Mesenchymal stem cell (in vitro differentiated cells and primary cell): ENCODE measurements around the gene NCOR2.

ENCODE experiments used
- DNase-seq: peaks from one replicate; pipeline ENCODE4 v3.0.0-alpha.2; 2013
- H2AFZ ChIP-seq: one replicate; pipeline ENCODE4 v1.6.1; 2013; ENCODE audit warnings: low read depth, mild to moderate bottlenecking, control low read depth, inconsistent platforms, low read length, moderate library complexity
- H2AK5ac ChIP-seq: 2 replicates; pipeline ENCODE4 v1.6.1; 2013; ENCODE audit warnings: low read length, moderate library complexity, mild to moderate bottlenecking, inconsistent platforms; ENCODE audit not compliant: severe bottlenecking
- H2BK120ac ChIP-seq: one replicate; pipeline ENCODE4 v1.6.1; 2013; ENCODE audit warnings: low read depth, mild to moderate bottlenecking, inconsistent platforms, low read length, moderate library complexity
- H2BK12ac ChIP-seq, 2 experiments: one replicate each; pipeline ENCODE4 v1.6.1; 2013; ENCODE audit warnings: inconsistent platforms in 2 of 2, low read length in 2 of 2, mild to moderate bottlenecking in 2 of 2, moderate library complexity in 2 of 2, control low read depth in 1 of 2
- H2BK15ac ChIP-seq: one replicate; pipeline ENCODE4 v1.6.1; 2013; ENCODE audit warnings: mild to moderate bottlenecking, low read depth, inconsistent platforms; ENCODE audit not compliant: poor library complexity, severe bottlenecking
- H2BK5ac ChIP-seq: 2 replicates; pipeline ENCODE4 v1.6.1; 2013; ENCODE audit warnings: low read depth, mild to moderate bottlenecking, low read length, control low read depth, inconsistent platforms; ENCODE audit not compliant: poor library complexity, severe bottlenecking
- H3K14ac ChIP-seq, 2 experiments: one replicate each; pipeline ENCODE4 v1.6.1; 2013; ENCODE audit warnings: inconsistent platforms in 2 of 2, low read length in 2 of 2, control low read depth in 1 of 2, mild to moderate bottlenecking in 1 of 2, moderate library complexity in 1 of 2
- H3K18ac ChIP-seq, 2 experiments: one replicate each; pipeline ENCODE4 v1.6.1; 2013; ENCODE audit warnings: inconsistent platforms in 2 of 2, low read length in 2 of 2, control low read depth in 1 of 2, low read depth in 1 of 2, mild to moderate bottlenecking in 1 of 2
- H3K23ac ChIP-seq, 2 experiments: one replicate each; pipeline ENCODE4 v1.6.1; 2013; ENCODE audit warnings: inconsistent platforms in 2 of 2, low read length in 2 of 2, mild to moderate bottlenecking in 2 of 2, moderate library complexity in 2 of 2, control low read depth in 1 of 2
- H3K27ac ChIP-seq: 2 replicates; pipeline ENCODE4 v1.5.1; 2013; ENCODE audit warnings: mild to moderate bottlenecking, moderate library complexity, low read length, control low read depth, inconsistent platforms; ENCODE audit not compliant: poor library complexity, severe bottlenecking
- H3K27me3 ChIP-seq, 2 experiments: 2 replicates each; pipeline versions ENCODE4 v1.6.1 to v1.7.0; 2013; ENCODE audit warnings: low read length in 2 of 2, mild to moderate bottlenecking in 2 of 2, moderate library complexity in 2 of 2, control low read depth in 1 of 2, inconsistent platforms in 1 of 2; ENCODE audit not compliant: control insufficient read depth in 1 of 2, insufficient read depth in 1 of 2
- H3K36me3 ChIP-seq, 2 experiments: 2 replicates each; pipeline versions ENCODE4 v1.6.1 to v1.7.0; 2013; ENCODE audit warnings: low read length in 2 of 2, control low read depth in 1 of 2, inconsistent platforms in 1 of 2, low read depth in 1 of 2, mild to moderate bottlenecking in 1 of 2; ENCODE audit not compliant: insufficient read depth in 2 of 2, control insufficient read depth in 1 of 2
- H3K4ac ChIP-seq, 2 experiments: one replicate each; pipeline ENCODE4 v1.6.1; 2013; ENCODE audit warnings: inconsistent platforms in 2 of 2, low read length in 2 of 2, mild to moderate bottlenecking in 2 of 2, moderate library complexity in 2 of 2, control low read depth in 1 of 2, low read depth in 1 of 2
- H3K4me1 ChIP-seq: 2 replicates; pipeline ENCODE4 v1.6.1; 2013; ENCODE audit warnings: low read depth, low read length, control low read depth; ENCODE audit not compliant: control insufficient read depth, insufficient read depth
- H3K4me2 ChIP-seq: 2 replicates; pipeline ENCODE4 v1.6.1; 2013; ENCODE audit warnings: low read length, mild to moderate bottlenecking, inconsistent platforms; ENCODE audit not compliant: poor library complexity, severe bottlenecking
- H3K4me3 ChIP-seq, 2 experiments: 2 replicates each; pipeline versions ENCODE4 v1.5.1 to v1.7.0; 2013; ENCODE audit warnings: low read length in 2 of 2, mild to moderate bottlenecking in 2 of 2, control low read depth in 1 of 2, low read depth in 1 of 2; ENCODE audit not compliant: insufficient read depth in 1 of 2
- H3K79me1 ChIP-seq: replicated peaks from 2 replicates; pipeline ENCODE4 v1.6.1; 2013; ENCODE audit warnings: mild to moderate bottlenecking, control low read depth, low read length, inconsistent platforms; ENCODE audit not compliant: poor library complexity, severe bottlenecking
- H3K9ac ChIP-seq: 2 replicates; pipeline ENCODE4 v1.7.0; 2013; ENCODE audit warnings: mild to moderate bottlenecking, low read length, moderate library complexity
- H3K9me3 ChIP-seq: 2 replicates; pipeline ENCODE4 v1.7.0; 2013; ENCODE audit warnings: mild to moderate bottlenecking, low read length; ENCODE audit not compliant: control insufficient read depth
- H4K8ac ChIP-seq: one replicate; pipeline ENCODE4 v1.6.1; 2013; ENCODE audit warnings: inconsistent platforms, mild to moderate bottlenecking, low read length, moderate library complexity
- H4K91ac ChIP-seq: one replicate; pipeline ENCODE4 v1.6.1; 2013; ENCODE audit warnings: mild to moderate bottlenecking, low read length, inconsistent platforms
- WGBS: methylation state at CpG from one replicate; pipeline ENCODE4 v1.1.7; 2013; ENCODE audit warnings: mixed read lengths; 5-methylcytosine and 5-hydroxymethylcytosine counted together

The NCOR2 gene

DNA sequence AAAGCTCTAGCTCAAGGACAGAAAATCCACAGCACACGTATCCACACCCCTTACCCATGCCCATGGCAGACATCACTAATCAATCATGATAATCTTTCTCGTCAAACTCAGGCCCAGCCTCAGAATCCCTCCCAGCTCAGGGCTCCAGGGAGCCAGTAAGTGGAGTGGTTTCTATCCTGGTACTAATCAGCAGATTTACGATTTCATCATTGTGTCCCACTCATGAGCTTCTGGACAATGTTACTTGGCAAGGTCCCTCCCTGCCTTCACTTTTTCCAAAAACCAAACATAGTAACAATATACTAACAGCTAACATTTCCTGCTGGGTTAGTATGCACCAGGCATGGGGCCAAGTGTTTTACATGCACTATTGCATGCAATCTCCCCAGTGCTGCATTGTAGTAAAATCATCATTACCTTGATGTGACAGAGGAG lies 45.8 kb upstream of the NCOR2 start:
- H4K8ac ChIP-seq: no peak overlapping the region
- H3K9me3 ChIP-seq: peaks cover 9% of the 10 kb centered on the region
- no peak overlapping the region for H2BK12ac ChIP-seq
- no peaks in the 10 kb centered on the region for H3K79me1 ChIP-seq
- H3K27ac ChIP-seq: no peak overlapping the region
- peak; percentile 92 for DNase-seq
- peaks cover 3 to 22% of the 10 kb centered on the region in 2 experiments for H3K27me3 ChIP-seq
- H3K36me3 ChIP-seq: no peaks in the 10 kb centered on the region
- no peak overlapping the region for H2AK5ac ChIP-seq
- WGBS: 41% methylated on average over 3 of the region's 3 CpGs
- no peak overlapping the region for H3K4ac ChIP-seq
- H3K9ac ChIP-seq: no peak overlapping the region
- no peak overlapping the region for H2BK5ac ChIP-seq
- H2BK120ac ChIP-seq: no peak overlapping the region
- no peak overlapping the region for H2AFZ ChIP-seq
- no peak overlapping the region for H3K4me3 ChIP-seq
- no peak overlapping the region for H3K18ac ChIP-seq
- H2BK15ac ChIP-seq: no peak overlapping the region
- no peak overlapping the region for H4K91ac ChIP-seq
- no peak overlapping the region for H3K4me2 ChIP-seq
- peaks cover 26% of the 10 kb centered on the region for H3K4me1 ChIP-seq
- H3K14ac ChIP-seq: no peak overlapping the region
- no peak overlapping the region for H3K23ac ChIP-seq

DNA sequence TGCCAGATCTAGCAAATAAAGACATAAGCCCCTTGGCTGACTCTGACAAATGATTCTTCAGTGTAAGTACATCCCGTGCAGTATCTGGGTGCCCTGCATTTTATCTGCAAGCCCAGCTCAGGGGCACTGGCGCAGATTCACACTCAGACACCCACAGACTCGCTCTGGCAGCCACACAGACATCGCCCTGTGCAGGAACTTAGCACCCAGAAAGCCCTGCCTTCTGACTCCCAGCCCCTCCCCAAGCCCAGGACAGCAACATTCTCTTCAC lies 44.9 kb upstream of the NCOR2 start:
- Histone ChIP-seq H3K27ac (no peak overlapping the region), H3K4me1 (peaks cover 22% of the 10 kb centered on the region), H3K23ac (no peak overlapping the region), H3K27me3 (peaks cover 3 to 19% of the 10 kb centered on the region in 2 experiments), H3K14ac (no peak overlapping the region), H3K9me3 (peaks cover 9% of the 10 kb centered on the region), H2BK12ac (peak overlapping the region; percentile 49 to 83), H4K8ac (no peak overlapping the region), H2BK15ac (no peak overlapping the region), H4K91ac (peak overlapping the region; percentile 46), H3K79me1 (no peaks in the 10 kb centered on the region), H3K9ac (no peak overlapping the region), H2BK5ac (no peak overlapping the region), H3K4me3 (no peak overlapping the region), H3K18ac (peak overlapping the region in 1 of 2 experiments; percentile 54), H2AK5ac (no peak overlapping the region), H2BK120ac (no peak overlapping the region), H3K4ac (no peak overlapping the region), H2AFZ (no peak overlapping the region), H3K4me2 (no peak overlapping the region), H3K36me3 (no peaks in the 10 kb centered on the region)
- WGBS: 86% methylated on average over 4 of the region's 4 CpGs
- no peak for DNase-seq

DNA sequence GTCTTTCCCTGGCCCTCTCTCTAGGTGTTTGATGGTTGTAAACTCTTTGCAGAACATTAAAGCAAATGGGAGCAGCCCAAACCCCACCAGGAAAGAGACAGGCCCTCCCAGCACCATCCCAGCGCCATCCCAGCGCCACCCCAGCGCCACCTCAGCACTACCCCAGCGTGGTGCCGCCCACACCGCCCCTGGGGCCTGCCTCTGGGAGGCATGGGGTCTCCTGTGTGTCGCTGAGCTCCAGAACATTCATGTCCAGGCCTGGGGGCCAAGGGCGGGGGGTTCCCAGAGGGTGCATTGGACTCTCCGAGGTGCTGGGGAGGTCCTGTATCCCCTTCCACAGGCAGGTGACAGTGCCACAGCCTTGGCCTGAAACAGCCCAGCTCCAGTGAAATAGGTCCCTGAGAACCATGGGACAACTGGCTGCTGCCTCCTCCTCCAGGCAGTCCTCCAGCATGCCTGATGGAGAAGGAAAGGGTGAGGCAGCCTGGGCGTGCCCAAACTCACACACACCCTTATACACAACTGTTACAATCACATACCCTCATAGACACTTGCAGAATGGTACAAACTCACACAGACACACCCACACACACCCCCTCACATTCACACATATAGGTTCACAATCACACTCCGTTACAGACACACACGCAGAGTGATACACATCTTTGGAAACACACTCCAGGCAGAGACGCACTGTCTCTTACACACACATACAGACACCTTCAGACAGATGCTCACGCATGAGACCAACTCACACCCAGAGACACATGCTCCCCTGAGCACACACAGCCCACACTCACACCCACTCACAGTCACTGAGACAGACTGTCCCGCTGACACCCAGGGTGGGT lies 44.4 kb upstream of the NCOR2 start:
- H4K91ac ChIP-seq: peak overlapping the region; percentile 46
- 91% methylated on average over 15 of the region's 15 CpGs for WGBS
- H3K4ac ChIP-seq: peak overlapping the region in 1 of 2 experiments; percentile 43
- peaks cover 22% of the 10 kb centered on the region for H3K4me1 ChIP-seq
- DNase-seq: no peak
- peak overlapping the region; percentile 19 for H4K8ac ChIP-seq
- H3K9me3 ChIP-seq: peaks cover 9% of the 10 kb centered on the region
- peak overlapping the region in 1 of 2 experiments; percentile 45 for H3K14ac ChIP-seq
- peak overlapping the region in 1 of 2 experiments; percentile 52 for H3K18ac ChIP-seq
- H2BK120ac ChIP-seq: no peak overlapping the region
- H3K4me2 ChIP-seq: no peak overlapping the region
- H3K79me1 ChIP-seq: no peaks in the 10 kb centered on the region
- no peak overlapping the region for H2BK5ac ChIP-seq
- H3K27ac ChIP-seq: no peak overlapping the region
- peaks cover 3 to 19% of the 10 kb centered on the region in 2 experiments for H3K27me3 ChIP-seq
- H3K23ac ChIP-seq: no peak overlapping the region
- peak overlapping the region; percentile 23 for H2AK5ac ChIP-seq
- no peak overlapping the region for H2AFZ ChIP-seq
- no peaks in the 10 kb centered on the region for H3K36me3 ChIP-seq
- H3K9ac ChIP-seq: no peak overlapping the region
- H2BK15ac ChIP-seq: peak overlapping the region; percentile 17
- peak overlapping the region in 1 of 2 experiments; percentile 11 for H2BK12ac ChIP-seq
- H3K4me3 ChIP-seq: no peak overlapping the region

DNA sequence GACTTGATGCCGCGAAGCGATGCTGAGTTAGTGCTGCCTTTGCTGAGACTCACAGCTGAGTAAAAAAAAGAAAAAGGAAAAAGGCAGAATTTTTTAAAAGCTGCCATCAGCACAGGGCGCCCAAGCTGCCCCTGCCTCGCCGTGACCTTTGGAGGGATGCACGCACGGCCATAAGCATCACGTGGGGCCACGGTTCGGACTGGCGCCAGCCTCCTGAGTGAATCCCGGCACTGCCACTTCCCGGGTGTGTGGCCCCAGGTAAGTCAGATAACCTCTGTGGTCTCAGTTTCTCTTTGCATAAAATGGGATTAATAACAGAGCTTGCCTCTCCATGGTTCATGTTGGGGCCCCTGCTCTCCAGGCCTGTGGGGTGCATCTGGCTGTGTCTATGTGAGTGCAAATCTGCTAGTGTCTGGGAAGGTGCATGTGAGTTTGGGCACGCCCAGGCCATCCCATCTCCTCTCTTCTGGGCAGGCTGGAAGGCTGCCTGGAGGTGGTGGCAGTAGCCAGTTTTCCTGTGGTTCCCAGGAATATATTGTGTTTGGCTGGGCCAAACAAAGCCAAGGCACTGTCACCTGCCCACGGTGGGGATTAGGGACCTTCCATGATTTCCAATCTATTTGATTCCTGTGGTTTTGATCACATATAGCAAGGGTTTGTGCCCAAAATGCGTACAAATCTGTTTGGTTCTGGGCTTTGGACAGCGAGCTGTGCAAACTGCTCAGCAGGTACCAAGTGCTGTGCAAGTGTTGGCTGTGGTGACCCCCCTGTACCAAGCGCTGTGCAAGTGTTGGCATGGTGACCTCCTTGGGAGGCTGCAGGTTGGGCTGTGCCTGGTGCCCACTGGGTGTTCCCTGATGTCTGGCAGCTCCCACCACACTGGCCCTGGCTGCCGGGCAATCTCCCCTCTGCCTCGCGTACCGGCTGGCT lies 43.5 kb upstream of the NCOR2 start:
- no peak for DNase-seq
- WGBS: 92% methylated on average over 23 of the region's 23 CpGs

More for the DNA sequence above, 43.5 kb upstream of the NCOR2 start:
- Histone ChIP-seq H2AK5ac (no peak overlapping the region), H3K9ac (no peak overlapping the region), H3K27ac (no peak overlapping the region), H3K18ac (no peak overlapping the region), H2BK5ac (no peak overlapping the region), H3K79me1 (no peaks in the 10 kb centered on the region), H3K23ac (no peak overlapping the region), H3K4ac (no peak overlapping the region), H4K8ac (no peak overlapping the region), H3K9me3 (peaks cover 9% of the 10 kb centered on the region), H2AFZ (no peak overlapping the region), H3K4me2 (no peak overlapping the region), H2BK15ac (peak overlapping the region; percentile 17), H2BK12ac (peak overlapping the region in 1 of 2 experiments; percentile 11), H3K36me3 (no peaks in the 10 kb centered on the region), H3K27me3 (peaks cover 3 to 20% of the 10 kb centered on the region in 2 experiments), H3K4me3 (no peak overlapping the region), H3K4me1 (peaks cover 22% of the 10 kb centered on the region), H2BK120ac (no peak overlapping the region), H3K14ac (peak overlapping the region in 1 of 2 experiments; percentile 85), H4K91ac (peak overlapping the region; percentile 5)
